ENCODE data around the gene AMPH. TPM values are rescaled to one million over a fixed set of nuclear protein-coding genes. Genes with fewer than 3 reads are reported as not detected.

The AMPH gene
- total RNA-seq, 2 experiments from 2014 or later, result not detected

- ATAC-seq, result no peak
- CTCF ChIA-PET, result no interaction called here
Measured at GRCh38 chr7:38546763-38547162, 84.4 kb downstream of the AMPH start.

DNA sequence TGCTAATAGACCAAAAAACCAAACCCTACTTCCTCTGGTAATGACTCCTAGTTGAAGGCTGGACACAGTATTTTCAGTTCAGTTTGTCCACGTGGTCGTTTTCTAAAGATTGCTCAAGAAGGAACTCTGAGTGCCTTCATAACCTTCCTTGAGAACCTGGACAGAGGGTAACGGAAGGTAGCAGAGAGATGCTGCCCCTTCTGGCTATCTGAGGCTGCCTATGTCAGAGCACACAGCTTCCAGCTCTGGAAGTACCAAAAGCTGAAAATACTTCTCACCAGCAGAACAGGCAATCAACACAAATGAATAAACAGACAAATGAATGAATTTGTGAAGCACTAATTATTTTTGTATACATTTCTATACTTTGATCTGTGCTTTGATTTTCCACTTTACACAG is 85.2 kb downstream of the AMPH start:
- ATAC-seq (no peak), DNase-seq (no peak)
- no peaks in the 10 kb centered on the region for H3K36me3 Mint-ChIP-seq
- H3K9me3 Mint-ChIP-seq (ENCODE audit: low read depth), result no peaks in the 10 kb centered on the region
- H3K4me1 Mint-ChIP-seq, result peaks cover 16% of the 10 kb centered on the region
- CTCF ChIA-PET, result no interaction called here
- H3K27me3 Mint-ChIP-seq, result peaks cover 12% of the 10 kb centered on the region
- H3K27ac Mint-ChIP-seq, result no peak overlapping the region
- H3K4me3 Mint-ChIP-seq, result no peak overlapping the region

More at GRCh38 chr7:38546763-38547162, 84.4 kb downstream of the AMPH start:
- H3K4me3 Mint-ChIP-seq, result no peak overlapping the region
- no peaks in the 10 kb centered on the region for H3K9me3 Mint-ChIP-seq (ENCODE audit: low read depth)
- H3K27ac Mint-ChIP-seq, result no peak overlapping the region
- H3K4me1 Mint-ChIP-seq, result peaks cover 16% of the 10 kb centered on the region
- DNase-seq, result no peak
- no peaks in the 10 kb centered on the region for H3K36me3 Mint-ChIP-seq
- peaks cover 12% of the 10 kb centered on the region for H3K27me3 Mint-ChIP-seq

- Mint-ChIP-seq H3K27me3 (peaks cover 12% of the 10 kb centered on the region), H3K36me3 (no peaks in the 10 kb centered on the region), H3K9me3 (ENCODE audit: low read depth) (no peaks in the 10 kb centered on the region), H3K4me3 (no peak overlapping the region), H3K4me1 (peaks cover 10% of the 10 kb centered on the region), H3K27ac (no peak overlapping the region)
- DNase-seq, result no peak
- CTCF ChIA-PET, result no interaction called here
- ATAC-seq, result no peak
Measured at GRCh38 chr7:38542156-38542555, 89.0 kb downstream of the AMPH start.

GRCh38 chr7:38541440-38541839 is 89.7 kb downstream of the AMPH start:
- DNase-seq (no peak), ATAC-seq (no peak)
- CTCF ChIA-PET, result no interaction called here
- Mint-ChIP-seq H3K9me3 (ENCODE audit: low read depth) (no peaks in the 10 kb centered on the region), H3K27me3 (peaks cover 12% of the 10 kb centered on the region), H3K36me3 (no peaks in the 10 kb centered on the region), H3K27ac (no peak overlapping the region), H3K4me3 (no peak overlapping the region), H3K4me1 (peaks cover 10% of the 10 kb centered on the region)

GRCh38 chr7:38539477-38540081 is 91.6 kb downstream of the AMPH start:
- ATAC-seq, result no peak
- Mint-ChIP-seq H3K4me3 (no peak overlapping the region), H3K27ac (no peak overlapping the region)

GRCh38 chr7:38535073-38535472 is 96.1 kb downstream of the AMPH start:
- ATAC-seq, result no peak
- H3K4me3 Mint-ChIP-seq, result no peak overlapping the region
- no peak overlapping the region for H3K27ac Mint-ChIP-seq
- no peaks in the 10 kb centered on the region for H3K36me3 Mint-ChIP-seq
- peaks cover 16% of the 10 kb centered on the region for H3K27me3 Mint-ChIP-seq
- no peaks in the 10 kb centered on the region for H3K4me1 Mint-ChIP-seq
- CTCF ChIA-PET, result no interaction called here
- no peak for DNase-seq
- H3K9me3 Mint-ChIP-seq (ENCODE audit: low read depth), result no peaks in the 10 kb centered on the region

More at GRCh38 chr7:38539477-38540081, 91.6 kb downstream of the AMPH start:
- Mint-ChIP-seq H3K27me3 (peaks cover 17% of the 10 kb centered on the region), H3K9me3 (ENCODE audit: low read depth) (no peaks in the 10 kb centered on the region), H3K36me3 (no peaks in the 10 kb centered on the region), H3K4me1 (no peaks in the 10 kb centered on the region)
- CTCF ChIA-PET, result interaction anchor here (1.0 to 2.2 kb wide), 3 partner anchors 141 to 324 kb away, joined by 3 to 10 read pairs (median 3); no protein-coding TSS in a partner anchor
- DNase-seq, result no peak

- no peak overlapping the region for H3K27ac Mint-ChIP-seq
- DNase-seq (no peak), ATAC-seq (no peak)
- no peaks in the 10 kb centered on the region for H3K4me1 Mint-ChIP-seq
- CTCF ChIA-PET, result no interaction called here
- no peaks in the 10 kb centered on the region for H3K9me3 Mint-ChIP-seq (ENCODE audit: low read depth)
- H3K4me3 Mint-ChIP-seq, result no peak overlapping the region
- H3K27me3 Mint-ChIP-seq, result peaks cover 1% of the 10 kb centered on the region
- H3K36me3 Mint-ChIP-seq, result no peaks in the 10 kb centered on the region
Measured at GRCh38 chr7:38525857-38526256, 105.3 kb downstream of the AMPH start.

GRCh38 chr7:38524786-38525185 is 106.4 kb downstream of the AMPH start:
- H3K9me3 Mint-ChIP-seq (ENCODE audit: low read depth), result no peaks in the 10 kb centered on the region
- no peak for ATAC-seq

GRCh38 chr7:38520741-38521140 is 110.4 kb downstream of the AMPH start:
- DNase-seq (no peak), ATAC-seq (no peak)
- Mint-ChIP-seq H3K27me3 (no peaks in the 10 kb centered on the region), H3K36me3 (no peaks in the 10 kb centered on the region), H3K27ac (no peak overlapping the region), H3K4me3 (no peak overlapping the region), H3K9me3 (ENCODE audit: low read depth) (peaks cover 2% of the 10 kb centered on the region), H3K4me1 (no peaks in the 10 kb centered on the region)
- CTCF ChIA-PET, result no interaction called here

More at GRCh38 chr7:38524786-38525185, 106.4 kb downstream of the AMPH start:
- CTCF ChIA-PET, result no interaction called here
- H3K4me1 Mint-ChIP-seq, result no peaks in the 10 kb centered on the region
- H3K27me3 Mint-ChIP-seq, result no peaks in the 10 kb centered on the region
- H3K27ac Mint-ChIP-seq, result no peak overlapping the region
- H3K36me3 Mint-ChIP-seq, result no peaks in the 10 kb centered on the region
- no peak for DNase-seq
- H3K4me3 Mint-ChIP-seq, result no peak overlapping the region

DNA sequence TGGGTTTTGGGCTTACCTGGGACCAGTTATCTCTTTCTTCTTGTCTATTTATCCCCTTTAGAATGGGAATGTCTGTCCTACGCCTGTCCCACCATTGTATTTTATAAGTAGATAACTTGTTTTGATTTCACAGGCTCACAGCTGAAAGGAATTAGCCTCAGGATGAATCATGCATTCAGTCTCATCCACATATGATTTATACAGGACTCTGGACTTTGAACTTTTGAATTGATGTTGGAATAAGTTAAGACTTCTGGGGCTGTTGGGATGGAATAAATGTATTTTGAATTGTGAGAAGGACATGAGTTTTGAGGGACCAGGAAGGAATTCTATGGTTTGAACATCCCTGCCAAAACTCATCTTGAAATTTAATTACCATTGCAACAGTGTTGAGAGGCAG is 112.6 kb downstream of the AMPH start:
- H3K4me1 Mint-ChIP-seq, result no peaks in the 10 kb centered on the region
- CTCF ChIA-PET, result no interaction called here
- H3K4me3 Mint-ChIP-seq, result no peak overlapping the region
- peaks cover 3% of the 10 kb centered on the region for H3K36me3 Mint-ChIP-seq
- ATAC-seq (no peak), DNase-seq (no peak)
- no peak overlapping the region for H3K27ac Mint-ChIP-seq
- peaks cover 8% of the 10 kb centered on the region for H3K9me3 Mint-ChIP-seq (ENCODE audit: low read depth)
- no peaks in the 10 kb centered on the region for H3K27me3 Mint-ChIP-seq

- DNase-seq, result no peak
- ATAC-seq, result no peak
- Mint-ChIP-seq H3K9me3 (ENCODE audit: low read depth) (peaks cover 8% of the 10 kb centered on the region), H3K4me3 (no peak overlapping the region), H3K27me3 (peaks cover 4% of the 10 kb centered on the region), H3K27ac (no peak overlapping the region), H3K36me3 (peaks cover 3% of the 10 kb centered on the region), H3K4me1 (no peaks in the 10 kb centered on the region)
- CTCF ChIA-PET, result no interaction called here
Measured at GRCh38 chr7:38512704-38513103, 118.5 kb downstream of the AMPH start.

GRCh38 chr7:38512291-38512690 is 118.9 kb downstream of the AMPH start:
- H3K9me3 Mint-ChIP-seq (ENCODE audit: low read depth), result peaks cover 8% of the 10 kb centered on the region
- H3K27me3 Mint-ChIP-seq, result peaks cover 4% of the 10 kb centered on the region
- ATAC-seq, result no peak
- no peak overlapping the region for H3K4me3 Mint-ChIP-seq
- no peak overlapping the region for H3K27ac Mint-ChIP-seq
- CTCF ChIA-PET, result no interaction called here
- DNase-seq, result no peak
- H3K36me3 Mint-ChIP-seq, result peaks cover 3% of the 10 kb centered on the region
- no peaks in the 10 kb centered on the region for H3K4me1 Mint-ChIP-seq

GRCh38 chr7:38507384-38507783 is 123.8 kb downstream of the AMPH start:
- H3K9me3 Mint-ChIP-seq (ENCODE audit: low read depth), result no peaks in the 10 kb centered on the region
- peaks cover 20% of the 10 kb centered on the region for H3K27me3 Mint-ChIP-seq
- H3K4me3 Mint-ChIP-seq, result no peak overlapping the region
- no peak for DNase-seq
- no peak overlapping the region for H3K27ac Mint-ChIP-seq
- H3K4me1 Mint-ChIP-seq, result no peaks in the 10 kb centered on the region
- CTCF ChIA-PET, result no interaction called here
- no peak for ATAC-seq
- no peaks in the 10 kb centered on the region for H3K36me3 Mint-ChIP-seq

GRCh38 chr7:38506756-38507155 is 124.4 kb downstream of the AMPH start:
- Mint-ChIP-seq H3K27ac (no peak overlapping the region), H3K9me3 (ENCODE audit: low read depth) (no peaks in the 10 kb centered on the region), H3K4me1 (no peaks in the 10 kb centered on the region), H3K36me3 (no peaks in the 10 kb centered on the region), H3K27me3 (peaks cover 18% of the 10 kb centered on the region), H3K4me3 (no peak overlapping the region)
- DNase-seq, result no peak
- ATAC-seq, result no peak
- CTCF ChIA-PET, result no interaction called here

GRCh38 chr7:38506004-38506403 is 125.2 kb downstream of the AMPH start:
- DNase-seq, result no peak
- CTCF ChIA-PET, result no interaction called here
- H3K9me3 Mint-ChIP-seq (ENCODE audit: low read depth), result no peaks in the 10 kb centered on the region
- no peak overlapping the region for H3K27ac Mint-ChIP-seq
- H3K27me3 Mint-ChIP-seq, result peaks cover 17% of the 10 kb centered on the region
- H3K36me3 Mint-ChIP-seq, result no peaks in the 10 kb centered on the region
- H3K4me1 Mint-ChIP-seq, result no peaks in the 10 kb centered on the region
- no peak for ATAC-seq
- H3K4me3 Mint-ChIP-seq, result no peak overlapping the region

Measured in activated CD8-positive, alpha-beta memory T cell treated with anti-CD3 and anti-CD28 coated beads, Interleukin-2, amount 10 ng/mL, durations not matched to agents 7 days and 5 days (primary cell).